PFSK-1 (cell line): ENCODE measurements around the gene HLX.

Experiments
- FOXP2 ChIP-seq: optimal IDR thresholded peaks from 2 replicates; pipeline ENCODE3; 2011; ENCODE audit warnings: borderline replicate concordance, control low read depth, inconsistent platforms; ENCODE audit not compliant: insufficient read depth; ENCODE audit errors: extremely low read length, extremely low read depth
- POLR2AphosphoS5 ChIP-seq: IDR thresholded peaks from 2 replicates; pipeline ENCODE4 v1.6.1; 2012; ENCODE audit warnings: low read depth, mild to moderate bottlenecking, control low read depth, low read length, moderate library complexity
- REST ChIP-seq, 2 experiments: IDR thresholded peaks; 2 replicates each; pipeline versions ENCODE4 v1.6.1 to v1.8.0; 2011 to 2012; ENCODE audit warnings: low read depth in 2 of 2, low read length in 2 of 2, control low read depth in 1 of 2, inconsistent platforms in 1 of 2, mild to moderate bottlenecking in 1 of 2, moderate library complexity in 1 of 2; ENCODE audit not compliant: insufficient read depth in 1 of 2
- SIN3A ChIP-seq: IDR thresholded peaks from 2 replicates; pipeline ENCODE4 v1.6.1; 2012; ENCODE audit warnings: mild to moderate bottlenecking, low read length, moderate library complexity, borderline replicate concordance; ENCODE audit not compliant: insufficient read depth
- TAF1 ChIP-seq: IDR thresholded peaks from 2 replicates; pipeline ENCODE4 v1.6.1; 2012; ENCODE audit warnings: low read length, control low read depth, borderline replicate concordance; ENCODE audit not compliant: insufficient read depth

HLX gene

GRCh38 chr1:220878191-220879075 is 810 bp upstream of the HLX start:
- TF ChIP-seq REST (IDR thresholded peaks at IDR 0.05; ENCODE audit: insufficient read depth in 1 of 2, low read depth in 2 of 2, low read length in 2 of 2) (no peak), FOXP2 (no peak), TAF1 (no peak), SIN3A (no peak), POLR2AphosphoS5 (no peak)

- TF ChIP-seq FOXP2, result peak; percentile 91
- TF ChIP-seq SIN3A, result no peak
- no peak for TF ChIP-seq TAF1
- TF ChIP-seq REST (IDR thresholded peaks at IDR 0.05; ENCODE audit: insufficient read depth in 1 of 2, low read depth in 2 of 2, low read length in 2 of 2), result peak in 1 of 2 experiments; percentile 1; a peak in 1 of 4 replicates
Measured at GRCh38 chr1:220879509-220880361, 492 bp downstream of the HLX start.

DNA sequence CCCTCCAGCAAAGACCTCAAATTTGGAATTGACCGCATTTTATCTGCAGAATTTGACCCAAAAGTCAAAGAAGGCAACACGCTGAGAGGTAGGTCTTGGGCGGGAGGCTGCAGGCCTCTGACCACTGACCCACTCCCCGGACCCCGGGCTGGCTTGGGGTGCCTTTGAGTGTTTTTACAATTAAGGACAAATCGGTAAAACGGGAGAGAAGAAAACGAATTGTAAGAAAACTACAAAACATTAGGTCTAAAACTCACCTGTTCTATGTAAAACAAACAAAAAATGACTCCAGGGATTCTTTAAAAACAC is 1.1 kb downstream of the HLX start:
- TF ChIP-seq TAF1, result no peak
- TF ChIP-seq FOXP2, result no peak
- no peak for TF ChIP-seq POLR2AphosphoS5
- no peak for TF ChIP-seq REST (IDR thresholded peaks at IDR 0.05; ENCODE audit: insufficient read depth in 1 of 2, low read depth in 2 of 2, low read length in 2 of 2)
- no peak for TF ChIP-seq SIN3A

GRCh38 chr1:220880726-220881506 is 1.7 kb downstream of the HLX start:
- TF ChIP-seq SIN3A (peak; percentile 41; the same call in 1 of the 2 replicates), TAF1 (no peak)
